HEK293T (cell line): Measurements from ENCODE around the gene LRRFIP1.

ENCODE experiments used
- ARNT ChIP-seq: fragments of 450-650 bp; IDR thresholded peaks from 2 replicates; pipeline ENCODE4 v1.6.1; 2017; ENCODE audit warnings: mild to moderate bottlenecking
- BHLHE40 ChIP-seq: fragments of 450-650 bp; IDR thresholded peaks from 2 replicates; pipeline ENCODE4 v1.6.1; 2016; ENCODE audit warnings: mild to moderate bottlenecking, moderate library complexity, borderline replicate concordance
- ELF4 ChIP-seq: fragments of 450-650 bp; IDR thresholded peaks from 2 replicates; pipeline ENCODE4 v1.6.1; 2017; ENCODE audit warnings: antibody characterized with exemption
- FOXA1 ChIP-seq: fragments of 450-650 bp; IDR thresholded peaks from 2 replicates; pipeline ENCODE4 v1.6.1; 2016; ENCODE audit warnings: mild to moderate bottlenecking
- FOXM1 ChIP-seq: fragments of 450-650 bp; IDR thresholded peaks from 2 replicates; pipeline ENCODE4 v1.6.1; 2017; ENCODE audit warnings: mild to moderate bottlenecking, borderline replicate concordance
- HDGF ChIP-seq: fragments of 450-650 bp; IDR thresholded peaks from 2 replicates; pipeline ENCODE4 v1.6.1; 2017; ENCODE audit warnings: antibody characterized with exemption, borderline replicate concordance
- L3MBTL2 ChIP-seq: fragments of 450-650 bp; conservative IDR thresholded peaks from 2 replicates; pipeline ENCODE4 v1.6.1; 2016; ENCODE audit warnings: mild to moderate bottlenecking
- LEF1 ChIP-seq: fragments of 450-650 bp; IDR thresholded peaks from 2 replicates; pipeline ENCODE4 v1.6.1; 2017; ENCODE audit warnings: mild to moderate bottlenecking, borderline replicate concordance
- NFRKB ChIP-seq: fragments of 450-650 bp; IDR thresholded peaks from 2 replicates; pipeline ENCODE4 v1.6.1; 2016; ENCODE audit warnings: mild to moderate bottlenecking, moderate library complexity
- PKNOX1 ChIP-seq: fragments of 450-650 bp; IDR thresholded peaks from 2 replicates; pipeline ENCODE4 v1.6.1; 2016
- SP1 ChIP-seq: fragments of 450-650 bp; IDR thresholded peaks from 2 replicates; pipeline ENCODE4 v1.6.1; 2017
- SUZ12 ChIP-seq: fragments of 450-650 bp; IDR thresholded peaks from 2 replicates; pipeline ENCODE4 v1.6.1; 2016; ENCODE audit warnings: mild to moderate bottlenecking
- TARDBP ChIP-seq: fragments of 450-650 bp; IDR thresholded peaks from 2 replicates; pipeline ENCODE4 v1.6.1; 2016
- ZNF384 ChIP-seq: fragments of 450-650 bp; IDR thresholded peaks from 2 replicates; pipeline ENCODE4 v1.6.1; 2016

- peak; percentile 93 for TF ChIP-seq PKNOX1
- no peak for TF ChIP-seq LEF1
- TF ChIP-seq FOXM1: no peak
- no peak; the same call in 1 of the 2 replicates for TF ChIP-seq L3MBTL2
- no peak for TF ChIP-seq HDGF
- no peak for TF ChIP-seq ELF4
- no peak for TF ChIP-seq FOXA1
- no peak for TF ChIP-seq TARDBP
- TF ChIP-seq SUZ12: no peak
- TF ChIP-seq BHLHE40: no peak
- TF ChIP-seq SP1: no peak
- no peak for TF ChIP-seq ZNF384
- no peak for TF ChIP-seq NFRKB
- no peak for TF ChIP-seq ARNT
Observed at GRCh38 chr2:237691029-237691907, 63.9 kb downstream of the LRRFIP1 start.
